Activated T-cell treated with anti-CD3 and anti-CD28 coated beads, Interleukin-2, amount 50 U/mL, for 72 hours (primary cell): Measurements from ENCODE around the gene NFIC. TPM values are rescaled to one million over a fixed set of nuclear protein-coding genes. Genes with fewer than 3 reads are reported as not detected.

ENCODE experiments used
- ATAC-seq, 2 donors: fragments of 150-1000 bp; cut with Tn5 transposase; replicated peaks in 1 of 2; 2 replicates each; pipeline ENCODE4 v1.10.0; 2021; ENCODE audit warnings: moderate library complexity in 2 of 2, mild to moderate bottlenecking in 1 of 2
- DNase-seq, 2 donors: peaks; one replicate each; pipeline ENCODE4 v3.0.0; 2021 to 2022; ENCODE audit warnings: mixed read lengths in 1 of 2
- H3K27ac Mint-ChIP-seq: one replicate; pipeline ENCODE4 v1.8.0; 2022; ENCODE audit warnings: mild to moderate bottlenecking, moderate library complexity, mixed read lengths
- H3K27me3 Mint-ChIP-seq: one replicate; pipeline ENCODE4 v1.8.0; 2022; ENCODE audit warnings: low read depth, mixed read lengths
- H3K36me3 Mint-ChIP-seq, 2 donors: one replicate each; pipeline ENCODE4 v1.8.0; 2022; ENCODE audit warnings: mixed read lengths in 2 of 2, mild to moderate bottlenecking in 1 of 2; ENCODE audit not compliant: insufficient read depth in 2 of 2
- H3K4me1 Mint-ChIP-seq: one replicate; pipeline ENCODE4 v1.8.0; 2022; ENCODE audit warnings: low read depth, mixed read lengths
- H3K4me3 Mint-ChIP-seq, 2 donors: one replicate each; pipeline ENCODE4 v1.8.0; 2022; ENCODE audit warnings: mild to moderate bottlenecking in 2 of 2, mixed read lengths in 2 of 2, moderate library complexity in 2 of 2
- H3K9me3 Mint-ChIP-seq, 2 donors: one replicate each; pipeline ENCODE4 v1.8.0; 2022; ENCODE audit warnings: mixed read lengths in 2 of 2
- total RNA-seq, 2 donors: library from RNA; stranded (reverse); gene quantifications; one replicate each; pipeline ENCODE4 v1.2.3, GENCODE V29; 2022

The NFIC gene
- 10 to 100 TPM; 19.8 to 24.8 TPM for total RNA-seq

DNA sequence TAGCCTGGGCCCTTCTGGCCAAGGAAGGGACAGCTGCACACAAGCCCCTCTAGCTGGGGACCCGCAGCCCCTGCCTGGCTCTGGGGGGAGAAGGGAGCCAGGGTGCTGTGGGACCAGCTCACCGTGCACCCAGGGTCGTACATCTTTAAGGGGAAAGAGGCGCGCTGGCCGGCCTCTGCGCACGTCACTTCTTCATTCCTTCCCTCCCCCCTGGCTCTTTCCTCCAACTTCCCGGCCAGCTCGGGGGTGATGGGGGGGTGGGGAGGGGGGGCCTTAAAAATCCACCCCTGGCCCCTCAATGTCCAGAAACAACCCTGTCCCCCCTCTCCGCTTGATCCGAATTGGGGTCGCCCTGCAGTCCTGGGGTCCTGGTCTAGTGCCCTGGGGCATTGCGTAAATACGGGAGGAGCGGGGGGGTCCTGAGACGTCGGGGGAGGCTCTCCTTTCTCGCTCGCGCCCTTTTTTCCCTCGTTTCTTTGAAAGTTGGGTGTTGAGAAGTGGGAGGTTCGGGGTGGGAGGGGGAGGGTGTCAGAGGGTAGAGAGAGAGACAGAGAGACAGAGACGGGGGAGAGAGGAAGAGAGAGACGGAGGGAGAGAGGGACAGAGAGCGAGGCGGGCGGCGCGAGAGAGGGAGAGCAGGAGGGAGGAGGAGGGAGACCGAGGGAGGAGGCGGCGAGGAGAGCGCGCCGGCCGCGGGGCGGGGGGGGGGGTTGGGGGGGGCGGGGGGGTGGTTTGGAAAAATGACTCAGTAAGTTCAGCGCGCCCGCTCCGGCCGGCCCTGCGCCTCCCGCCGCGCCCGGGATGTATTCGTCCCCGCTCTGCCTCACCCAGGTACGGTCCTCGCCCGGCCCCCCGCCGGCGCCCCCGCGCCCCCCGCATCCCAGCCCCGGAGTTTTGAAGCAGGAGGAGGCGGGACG is at the start of gene NFIC:
Gene NFIC (plus strand): TSS at position 748 of the 917 bp plus-strand sequence. CDS start 54 bp downstream, at position 802.
- Mint-ChIP-seq H3K27me3 (no peaks in the 10 kb centered on the region), H3K36me3 (no peaks in the 10 kb centered on the region), H3K4me3 (peak within 1 kb of the TSS; percentile 81 to 83), H3K4me1 (peaks cover 59% of the 10 kb centered on the region), H3K27ac (no peak within 1 kb of the TSS), H3K9me3 (no peaks in the 10 kb centered on the region)
- DNase-seq (peak; percentile 52 to 56), ATAC-seq (peak; percentile 52 to 67)

DNA sequence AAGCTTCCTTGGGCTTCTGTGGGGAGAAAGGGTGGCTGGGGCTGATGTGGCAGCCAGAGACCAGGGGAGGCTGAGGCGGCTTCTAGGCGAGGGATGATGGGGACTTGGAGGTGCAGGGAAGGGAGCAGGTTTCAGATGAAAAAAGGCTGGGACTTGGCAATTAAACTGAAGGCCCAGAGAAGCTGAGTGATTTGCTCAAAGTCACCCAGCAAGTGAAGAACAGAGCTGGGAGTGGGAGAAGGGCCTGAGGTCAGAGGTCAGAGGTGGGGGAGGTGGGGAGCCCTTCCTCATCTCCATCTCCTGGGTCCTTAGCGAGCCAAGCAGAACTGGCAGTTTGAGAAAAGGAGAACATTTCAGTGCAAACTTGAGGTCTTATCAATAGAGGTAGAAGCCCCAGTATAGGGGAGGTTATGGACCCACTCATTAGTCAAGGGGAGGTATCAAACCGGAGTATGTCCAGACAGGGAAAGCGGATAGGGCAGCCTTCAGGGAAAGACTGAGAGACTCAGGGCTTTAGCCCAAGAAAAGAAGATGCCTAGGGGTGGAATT is 49.6 kb upstream of the NFIC start:
- no peak overlapping the region for H3K4me3 Mint-ChIP-seq
- no peaks in the 10 kb centered on the region for H3K4me1 Mint-ChIP-seq
- ATAC-seq, result no peak
- H3K9me3 Mint-ChIP-seq, result no peaks in the 10 kb centered on the region
- H3K27ac Mint-ChIP-seq, result no peak overlapping the region
- no peak for DNase-seq
- peaks cover 18% of the 10 kb centered on the region for H3K27me3 Mint-ChIP-seq
- H3K36me3 Mint-ChIP-seq, result no peaks in the 10 kb centered on the region

DNA sequence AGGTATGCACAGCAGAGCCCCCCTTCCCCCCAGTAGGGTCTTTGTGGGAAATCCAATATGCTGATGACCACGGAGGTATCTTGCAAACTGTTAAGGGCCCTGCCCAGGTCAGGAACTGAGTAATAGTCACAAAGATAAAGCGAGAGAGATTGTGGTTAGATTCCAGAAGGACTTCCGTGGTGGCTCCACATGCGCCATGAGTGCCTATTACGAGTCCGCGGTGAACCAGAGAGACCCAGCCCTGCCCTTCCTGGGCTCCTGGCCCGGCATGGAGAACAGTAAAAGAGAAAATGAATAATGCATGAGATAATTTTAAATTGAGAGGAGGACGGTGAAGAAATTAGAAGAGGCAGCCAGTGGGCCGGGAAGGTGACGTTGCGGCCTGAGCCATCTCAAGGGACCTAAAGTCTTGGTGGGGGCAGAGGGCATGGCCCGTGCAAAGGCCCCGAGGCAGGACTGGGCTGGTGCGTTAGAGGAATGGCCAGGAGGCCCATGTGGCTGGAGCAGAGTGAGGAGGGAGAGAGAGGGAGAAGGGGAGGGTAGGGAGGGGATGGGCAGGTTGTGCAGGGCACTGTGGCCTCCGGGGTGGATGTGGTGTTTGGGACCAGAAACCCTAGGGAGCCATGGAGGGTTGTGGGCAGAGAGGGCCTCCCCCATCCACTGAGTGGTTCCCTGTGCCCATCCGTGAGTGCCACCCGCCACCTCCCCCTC is 46.6 kb upstream of the NFIC start:
- no peaks in the 10 kb centered on the region for H3K4me1 Mint-ChIP-seq
- no peak for DNase-seq

DNA sequence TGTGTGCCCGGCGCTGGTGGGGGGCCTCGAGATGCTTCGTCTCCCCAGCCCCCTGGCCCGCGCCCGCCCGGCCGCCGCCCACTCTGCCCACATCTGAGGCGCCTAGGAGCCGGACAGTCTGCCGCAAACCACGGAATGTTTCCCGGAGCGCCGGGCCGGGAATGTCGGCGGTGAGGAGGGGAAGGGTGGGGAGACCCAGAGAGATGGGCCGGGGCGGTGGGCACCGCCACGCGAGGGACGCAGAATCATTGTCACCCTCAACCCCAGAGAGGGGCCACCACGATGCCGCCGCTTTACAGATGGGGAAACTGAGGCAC is 46.1 kb upstream of the NFIC start:
- H3K4me3 Mint-ChIP-seq, result no peak overlapping the region
- no peaks in the 10 kb centered on the region for H3K9me3 Mint-ChIP-seq
- peaks cover 25% of the 10 kb centered on the region for H3K27me3 Mint-ChIP-seq
- no peaks in the 10 kb centered on the region for H3K36me3 Mint-ChIP-seq
- no peak for DNase-seq
- no peak overlapping the region for H3K27ac Mint-ChIP-seq
- no peaks in the 10 kb centered on the region for H3K4me1 Mint-ChIP-seq
- no peak for ATAC-seq

More for the DNA sequence above, 46.6 kb upstream of the NFIC start:
- ATAC-seq, result no peak
- Mint-ChIP-seq H3K27me3 (peaks cover 25% of the 10 kb centered on the region), H3K27ac (no peak overlapping the region), H3K36me3 (no peaks in the 10 kb centered on the region), H3K4me3 (no peak overlapping the region), H3K9me3 (no peaks in the 10 kb centered on the region)

- H3K9me3 Mint-ChIP-seq, result no peaks in the 10 kb centered on the region
- peaks cover 25% of the 10 kb centered on the region for H3K27me3 Mint-ChIP-seq
- ATAC-seq (no peak), DNase-seq (no peak)
- no peaks in the 10 kb centered on the region for H3K36me3 Mint-ChIP-seq
- no peaks in the 10 kb centered on the region for H3K4me1 Mint-ChIP-seq
- H3K4me3 Mint-ChIP-seq, result no peak overlapping the region
- no peak overlapping the region for H3K27ac Mint-ChIP-seq
Measured at GRCh38 chr19:3320853-3321252, 45.5 kb upstream of the NFIC start.

GRCh38 chr19:3321696-3322095 is 44.7 kb upstream of the NFIC start:
- Mint-ChIP-seq H3K27me3 (peaks cover 25% of the 10 kb centered on the region), H3K9me3 (no peaks in the 10 kb centered on the region), H3K36me3 (no peaks in the 10 kb centered on the region), H3K4me1 (no peaks in the 10 kb centered on the region), H3K4me3 (no peak overlapping the region), H3K27ac (no peak overlapping the region)
- ATAC-seq, result no peak
- DNase-seq, result no peak

DNA sequence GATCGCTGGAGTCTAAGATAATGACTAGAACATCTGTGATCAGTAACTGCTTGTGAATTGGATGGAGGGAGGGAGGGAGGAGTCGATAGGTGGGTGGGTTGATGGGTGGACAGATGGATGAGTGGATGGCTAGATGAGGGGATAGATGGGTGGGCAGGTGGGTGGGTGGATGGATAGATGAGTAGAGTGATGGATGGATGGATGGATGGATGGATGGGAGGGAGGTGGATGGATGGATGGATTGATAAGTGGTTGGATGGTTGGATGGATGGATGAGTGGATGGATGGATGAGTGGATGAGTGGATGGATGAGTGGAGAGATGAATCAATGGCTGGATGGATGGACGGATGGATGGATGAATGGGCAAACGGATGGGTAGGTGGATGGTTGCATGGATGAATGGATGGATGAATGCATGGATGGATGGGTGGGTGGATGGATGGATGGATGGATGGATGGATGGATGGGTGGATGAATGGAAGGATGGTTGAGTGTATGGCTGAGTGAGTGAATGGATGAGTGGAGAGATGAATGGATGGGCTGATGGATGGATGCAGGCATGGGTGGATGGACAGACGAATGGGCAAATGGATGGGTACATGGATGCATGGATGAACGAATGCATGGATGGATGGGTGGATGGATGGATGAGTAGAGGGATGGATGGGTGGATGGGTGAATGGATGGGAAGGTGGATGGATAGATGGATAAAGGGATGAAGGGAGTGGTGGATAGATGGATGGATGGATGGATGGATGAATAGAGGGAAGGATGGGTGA is 44.0 kb upstream of the NFIC start:
- Mint-ChIP-seq H3K36me3 (no peaks in the 10 kb centered on the region), H3K27ac (no peak overlapping the region), H3K9me3 (no peaks in the 10 kb centered on the region), H3K4me3 (no peak overlapping the region), H3K27me3 (peaks cover 25% of the 10 kb centered on the region), H3K4me1 (no peaks in the 10 kb centered on the region)
- DNase-seq (no peak), ATAC-seq (no peak)

DNA sequence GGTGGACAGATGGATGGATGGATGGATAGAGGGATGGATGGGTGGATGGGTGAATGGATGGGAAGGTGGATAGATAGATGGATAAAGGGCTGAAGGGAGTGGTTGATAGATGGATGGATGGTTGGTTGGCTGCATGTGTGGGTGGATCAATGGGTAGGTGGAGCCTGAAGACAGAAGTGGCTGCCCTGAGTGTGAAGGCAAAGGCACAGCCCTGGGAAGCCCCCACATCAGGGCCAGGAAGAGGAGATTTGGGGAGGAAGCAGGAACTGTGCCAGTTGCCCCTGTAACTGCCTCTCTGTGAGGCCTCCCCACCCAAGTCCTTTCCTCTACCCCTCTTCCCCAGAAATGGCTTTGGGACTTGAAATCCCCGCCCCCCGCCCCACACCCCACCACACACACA is 43.4 kb upstream of the NFIC start:
- Mint-ChIP-seq H3K36me3 (no peaks in the 10 kb centered on the region), H3K4me1 (no peaks in the 10 kb centered on the region), H3K27ac (no peak overlapping the region), H3K4me3 (no peak overlapping the region), H3K9me3 (no peaks in the 10 kb centered on the region), H3K27me3 (peaks cover 25% of the 10 kb centered on the region)
- ATAC-seq (no peak), DNase-seq (no peak)

- Mint-ChIP-seq H3K36me3 (no peaks in the 10 kb centered on the region), H3K9me3 (no peaks in the 10 kb centered on the region), H3K27ac (no peak overlapping the region), H3K27me3 (peaks cover 25% of the 10 kb centered on the region), H3K4me3 (no peak overlapping the region), H3K4me1 (no peaks in the 10 kb centered on the region)
- DNase-seq (no peak), ATAC-seq (no peak)
Measured at GRCh38 chr19:3323658-3324057, 42.7 kb upstream of the NFIC start.

DNA sequence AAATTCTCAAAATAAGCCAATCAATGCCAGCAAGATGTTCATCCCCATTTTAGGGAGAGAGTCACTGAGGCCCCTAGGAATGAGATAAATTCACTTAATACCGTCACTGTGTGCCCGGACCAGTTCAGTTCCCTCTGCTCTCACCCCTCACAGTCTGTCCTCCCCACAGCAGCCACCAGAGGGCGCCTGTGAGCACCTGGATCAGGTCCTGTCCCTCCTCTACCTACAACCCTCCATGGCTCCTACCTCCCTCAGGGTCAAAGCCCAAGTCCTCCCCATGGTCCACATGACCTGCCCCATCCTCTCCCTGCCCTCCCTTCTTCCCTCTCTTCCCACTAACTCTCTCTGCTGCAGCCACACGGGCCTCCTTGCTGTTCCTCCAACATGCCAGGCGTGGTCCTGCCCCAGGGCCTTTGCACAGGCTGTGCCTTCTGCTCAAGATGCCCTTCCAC is 42.0 kb upstream of the NFIC start:
- H3K4me1 Mint-ChIP-seq, result no peaks in the 10 kb centered on the region
- no peaks in the 10 kb centered on the region for H3K9me3 Mint-ChIP-seq
- peaks cover 22% of the 10 kb centered on the region for H3K27me3 Mint-ChIP-seq
- peak; percentile 62 to 71 for ATAC-seq
- no peak overlapping the region for H3K27ac Mint-ChIP-seq
- H3K4me3 Mint-ChIP-seq, result no peak overlapping the region
- H3K36me3 Mint-ChIP-seq, result no peaks in the 10 kb centered on the region
- DNase-seq, result peak; percentile 80 to 82

DNA sequence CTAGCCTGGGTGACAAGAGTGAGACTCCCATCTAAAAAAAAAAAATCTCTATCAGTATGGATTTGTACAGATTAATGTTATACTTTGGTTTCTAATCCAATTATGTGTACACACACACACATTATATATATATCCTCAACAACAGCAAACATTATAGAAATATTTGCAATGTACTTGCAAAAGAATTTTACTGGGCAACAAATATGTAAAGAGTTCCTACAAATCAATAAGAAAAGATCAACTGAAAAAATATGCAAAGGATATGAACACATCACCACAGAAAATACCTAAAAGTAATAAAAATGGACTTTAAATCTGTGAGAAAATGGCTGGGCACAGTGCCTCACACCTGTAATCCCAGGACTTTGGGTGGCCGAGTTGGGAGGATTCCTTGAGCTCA is 40.9 kb upstream of the NFIC start:
- no peak for ATAC-seq
- no peak for DNase-seq
- peaks cover 17% of the 10 kb centered on the region for H3K27me3 Mint-ChIP-seq
- no peaks in the 10 kb centered on the region for H3K36me3 Mint-ChIP-seq
- no peaks in the 10 kb centered on the region for H3K4me1 Mint-ChIP-seq
- no peak overlapping the region for H3K27ac Mint-ChIP-seq
- H3K9me3 Mint-ChIP-seq, result no peaks in the 10 kb centered on the region
- no peak overlapping the region for H3K4me3 Mint-ChIP-seq

DNA sequence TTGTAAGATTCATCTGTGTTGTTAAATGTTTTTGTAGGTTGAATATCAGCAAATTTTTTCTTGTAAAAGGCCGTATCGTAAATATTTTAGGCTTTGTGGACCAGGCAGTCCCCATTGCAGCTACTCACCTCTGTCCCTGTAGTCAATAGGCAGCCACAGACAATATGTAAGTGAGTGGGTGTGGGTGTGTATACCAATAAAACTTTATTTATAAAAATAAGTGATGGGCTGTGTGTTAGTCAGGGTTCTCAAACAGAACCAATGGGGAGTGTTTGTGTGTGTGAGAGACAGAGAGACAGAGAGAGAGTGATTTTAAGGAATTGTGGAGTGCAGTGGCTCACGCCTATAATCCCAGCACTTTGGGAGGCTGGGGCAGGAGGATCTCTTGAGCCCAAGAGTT is 37.6 kb upstream of the NFIC start:
- Mint-ChIP-seq H3K4me1 (no peaks in the 10 kb centered on the region), H3K27me3 (no peaks in the 10 kb centered on the region), H3K4me3 (no peak overlapping the region), H3K9me3 (no peaks in the 10 kb centered on the region), H3K27ac (no peak overlapping the region), H3K36me3 (no peaks in the 10 kb centered on the region)
- ATAC-seq, result no peak
- no peak for DNase-seq

DNA sequence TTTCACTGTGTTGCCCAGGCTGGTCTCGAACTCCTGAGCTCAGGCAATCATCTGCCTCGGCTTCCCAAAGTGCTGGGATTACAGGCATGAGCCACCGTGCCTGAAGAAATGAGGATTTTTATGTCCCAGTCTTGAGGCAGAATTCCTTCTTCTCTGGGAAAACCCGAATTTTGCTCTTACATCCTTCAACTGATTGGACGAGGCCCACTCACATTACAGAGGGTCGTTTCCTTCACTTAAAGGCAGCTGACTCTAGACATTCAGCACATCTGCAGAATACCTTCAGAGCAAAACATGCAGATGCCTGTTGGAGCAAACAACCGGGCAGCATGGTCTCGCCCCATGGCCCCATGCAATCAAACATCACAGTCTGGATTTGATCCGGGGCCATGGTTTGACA is 36.3 kb upstream of the NFIC start:
- no peak for ATAC-seq
- no peaks in the 10 kb centered on the region for H3K36me3 Mint-ChIP-seq
- no peak overlapping the region for H3K27ac Mint-ChIP-seq
- H3K4me1 Mint-ChIP-seq, result no peaks in the 10 kb centered on the region
- H3K4me3 Mint-ChIP-seq, result no peak overlapping the region
- no peak for DNase-seq
- H3K9me3 Mint-ChIP-seq, result no peaks in the 10 kb centered on the region
- H3K27me3 Mint-ChIP-seq, result no peaks in the 10 kb centered on the region
